Stimulated activated CD8-positive, alpha-beta memory T cell treated with anti-CD3 and anti-CD28 coated beads, Interleukin-7, amount 100 ng/mL, for 4 hours (primary cell): ENCODE measurements around the gene AVPR1B.

Experiments
- DNase-seq, 2 donors: peaks; one replicate each; pipeline ENCODE4 v3.0.0-alpha.2; 2020; ENCODE audit warnings: low read depth in 2 of 2

The AVPR1B gene

DNA sequence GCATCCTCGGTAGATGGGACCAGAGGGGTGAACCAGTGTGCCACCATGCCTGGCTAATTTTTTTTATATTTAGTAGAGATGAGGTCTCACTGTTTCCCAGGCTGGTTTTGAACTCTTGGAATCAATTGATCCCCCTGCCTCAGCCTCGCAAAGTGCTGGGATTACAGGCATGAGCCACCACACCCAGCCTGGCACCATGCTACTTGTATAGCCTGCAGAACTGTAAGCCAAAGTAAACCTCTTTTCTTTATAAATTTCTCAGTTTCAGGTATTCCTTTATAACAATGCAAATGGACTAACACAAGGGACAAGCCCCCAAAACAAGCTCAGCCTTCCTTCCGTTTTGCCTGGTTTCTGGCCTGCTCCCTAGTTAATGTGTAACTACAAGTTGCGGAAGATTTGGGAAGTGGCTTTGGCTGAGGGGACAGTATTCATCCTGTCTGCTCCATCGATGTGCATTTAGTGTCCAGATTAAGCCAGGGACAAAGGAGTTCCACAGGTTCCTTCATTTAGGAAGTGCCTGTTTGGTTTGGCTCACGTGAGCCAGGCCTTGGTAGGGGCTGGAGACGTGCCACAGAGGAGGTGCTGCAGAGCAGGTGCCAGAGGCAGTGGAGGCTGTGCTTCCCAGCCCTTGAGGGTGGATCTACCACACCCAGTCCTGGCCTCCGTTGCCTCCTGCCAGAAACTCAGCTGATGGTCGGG is 4.4 kb downstream of the AVPR1B start:
- DNase-seq: no peak

- no peak for DNase-seq
These were observed 5.8 kb downstream of the AVPR1B start for GRCh38 chr1:206111271-206111927.

DNA sequence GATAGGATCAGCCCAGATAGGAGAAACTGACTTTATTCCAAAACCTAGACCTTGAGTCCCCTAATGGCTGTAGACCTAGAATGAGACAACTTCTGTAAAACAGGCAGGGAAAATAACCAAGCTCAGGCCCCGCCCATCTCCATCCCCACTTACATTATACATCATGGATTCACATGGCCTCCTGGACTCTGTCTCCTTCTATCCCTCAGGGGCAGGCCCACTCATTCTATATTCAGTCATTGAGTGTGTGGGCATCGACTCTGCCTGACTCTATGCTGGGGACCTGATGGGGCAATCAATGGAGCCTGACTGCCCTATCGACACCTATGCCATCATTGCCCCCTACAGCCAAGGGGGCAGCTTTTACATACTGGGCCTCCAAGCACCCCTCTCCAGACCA is 6.4 kb downstream of the AVPR1B start:
- no peak for DNase-seq

DNA sequence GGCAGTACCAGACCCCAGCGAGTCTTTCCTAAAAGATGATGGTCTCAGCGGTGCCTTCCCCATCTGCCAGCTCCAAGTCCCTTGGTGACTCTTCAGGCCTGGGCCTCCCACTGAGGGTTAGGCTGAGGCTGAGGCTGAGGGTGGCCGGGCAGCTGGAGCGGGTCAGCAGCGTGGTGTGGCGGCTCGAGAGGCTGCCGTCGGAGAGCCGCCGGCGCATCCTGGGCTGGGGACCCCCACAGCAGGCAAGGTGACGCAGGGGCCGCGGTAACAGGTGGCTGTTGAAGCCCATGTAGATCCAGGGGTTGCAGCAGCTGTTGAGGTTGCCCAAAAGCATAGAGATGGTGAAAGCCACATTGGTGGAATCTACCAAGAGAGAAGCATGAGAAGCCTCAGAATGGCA is 7.0 kb downstream of the AVPR1B start:
- DNase-seq: no peak

DNA sequence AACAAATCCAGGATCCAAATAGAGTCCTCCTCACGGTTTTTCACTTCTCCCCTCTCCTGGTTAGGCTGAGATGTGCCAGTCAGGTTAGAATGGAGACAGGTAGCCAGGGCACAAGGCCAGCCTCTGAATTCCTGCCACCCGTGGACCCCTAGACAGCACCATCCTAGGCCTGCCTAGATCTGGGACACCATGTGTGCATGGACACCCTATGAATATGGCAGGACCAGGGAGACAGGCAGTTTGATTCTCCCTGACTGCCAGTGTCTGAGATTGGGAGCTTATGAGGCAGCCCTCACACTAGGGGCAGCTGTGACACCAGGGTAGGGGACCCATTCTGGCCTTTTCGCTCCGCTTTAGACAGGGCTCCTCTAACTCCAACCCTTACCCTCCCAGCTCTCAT is 7.5 kb downstream of the AVPR1B start:
- no peak for DNase-seq

- DNase-seq: no peak
These were observed 8.6 kb downstream of the AVPR1B start for GRCh38 chr1:206108635-206109034.

- no peak for DNase-seq
These were observed 10.0 kb downstream of the AVPR1B start for GRCh38 chr1:206107168-206107544.

- peak; percentile 53 to 54 for DNase-seq
These were observed 10.6 kb downstream of the AVPR1B start for GRCh38 chr1:206106328-206107167.

GRCh38 chr1:206105464-206105995 is 11.7 kb downstream of the AVPR1B start:
- no peak for DNase-seq

DNA sequence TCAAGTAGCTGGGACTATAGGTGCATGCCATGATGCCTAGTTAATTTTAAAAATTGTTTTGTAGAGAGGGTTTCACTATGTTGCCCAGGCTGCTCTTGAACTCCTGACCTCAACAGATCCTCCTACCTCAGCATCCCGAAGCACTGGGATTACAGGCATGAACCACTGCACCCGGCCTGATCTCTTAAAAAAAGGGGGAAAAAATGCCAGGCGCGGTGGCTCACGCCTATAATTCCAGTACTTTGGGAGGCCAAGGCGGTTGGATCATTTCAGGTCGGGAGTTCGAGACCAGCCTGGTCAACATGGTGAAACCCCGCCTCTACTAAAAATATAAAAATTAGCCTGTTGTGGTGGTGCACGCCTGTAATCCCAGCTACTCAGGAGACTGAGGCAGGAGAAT is 13.2 kb downstream of the AVPR1B start:
- DNase-seq: no peak

- DNase-seq: no peak
These were observed 14.8 kb downstream of the AVPR1B start for GRCh38 chr1:206102292-206102936.

DNA sequence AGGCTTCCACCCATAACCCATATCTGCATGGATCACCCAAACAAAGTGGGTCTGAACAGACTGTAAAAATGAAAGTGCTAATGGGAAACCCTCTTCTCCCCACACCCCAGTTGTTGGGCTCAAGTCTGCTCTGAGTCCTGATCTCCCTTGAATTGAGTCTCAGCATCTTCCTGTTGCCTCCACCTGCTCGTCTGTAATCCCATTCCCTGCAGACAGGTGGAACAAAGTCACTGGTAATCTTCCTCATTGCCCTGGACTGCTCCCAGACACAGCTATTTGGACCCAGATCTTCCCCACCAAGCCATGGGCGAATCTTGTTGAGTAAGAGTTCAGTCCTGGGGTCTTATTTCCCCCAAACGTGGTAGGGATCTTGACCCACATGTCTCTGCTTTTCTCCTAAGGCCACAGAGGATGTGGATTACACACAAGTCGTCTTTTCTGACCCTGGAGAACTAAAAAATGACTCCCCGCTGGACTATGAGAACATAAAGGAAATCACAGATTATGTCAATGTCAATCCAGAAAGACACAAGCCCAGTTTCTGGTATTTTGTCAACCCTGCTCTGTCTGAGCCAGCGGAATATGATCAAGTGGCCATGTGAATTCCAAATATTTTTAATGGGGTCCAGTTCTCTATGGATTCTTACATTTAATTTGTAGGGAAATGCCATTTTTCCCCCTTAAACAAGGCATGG is 15.7 kb downstream of the AVPR1B start:
- no peak for DNase-seq

GRCh38 chr1:206100226-206100815 is 16.9 kb downstream of the AVPR1B start:
- DNase-seq: no peak

DNA sequence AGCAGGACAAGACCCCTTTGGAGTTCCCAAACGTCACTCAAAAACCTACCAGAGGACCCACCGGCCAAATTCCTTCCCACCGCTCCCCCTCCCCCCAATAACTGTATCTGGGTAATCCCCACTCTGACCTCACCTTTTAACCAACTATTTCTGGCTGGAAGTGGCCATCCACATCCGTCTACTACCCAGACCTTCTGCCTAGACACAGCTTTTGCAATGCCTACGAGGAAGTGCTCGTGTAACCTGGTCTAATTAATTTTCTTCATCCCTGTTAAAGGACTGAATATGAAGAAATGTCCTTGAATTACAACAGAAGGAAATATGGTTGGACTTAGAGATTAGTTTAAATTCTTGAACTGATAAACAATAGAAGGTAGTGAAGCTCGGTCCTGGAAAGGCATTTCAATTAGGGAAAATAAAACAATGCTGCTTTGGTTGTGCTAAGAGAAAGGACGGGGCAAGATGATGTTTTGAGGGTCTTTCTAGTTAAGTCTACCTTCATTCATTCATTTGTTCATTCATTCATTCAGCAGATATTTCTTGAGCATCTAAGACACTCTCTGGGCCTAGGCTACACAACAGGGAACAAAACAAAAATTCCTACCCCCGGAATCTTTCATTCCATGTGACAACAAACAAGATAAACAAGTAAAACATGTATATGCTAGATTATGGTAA is 18.8 kb downstream of the AVPR1B start:
- DNase-seq: no peak

DNA sequence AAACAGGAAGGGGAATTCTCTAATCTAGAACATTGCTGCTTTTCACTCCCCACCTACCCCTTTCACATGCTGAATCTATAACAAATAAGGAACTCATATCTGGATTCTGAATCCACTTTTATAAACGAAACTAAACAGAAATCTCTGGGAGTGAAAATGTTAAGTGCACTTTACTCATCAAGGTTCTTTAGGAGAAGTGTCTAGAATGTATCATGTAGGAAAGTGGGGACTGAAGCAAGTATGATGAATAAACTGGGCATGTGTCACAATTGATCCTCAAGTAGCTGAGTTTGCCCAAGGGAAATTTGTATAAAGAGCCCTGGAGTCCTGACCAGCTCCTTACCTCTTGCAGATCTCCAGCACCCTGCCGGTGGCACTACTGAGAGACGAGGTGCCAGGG is 19.8 kb downstream of the AVPR1B start:
- no peak for DNase-seq

DNA sequence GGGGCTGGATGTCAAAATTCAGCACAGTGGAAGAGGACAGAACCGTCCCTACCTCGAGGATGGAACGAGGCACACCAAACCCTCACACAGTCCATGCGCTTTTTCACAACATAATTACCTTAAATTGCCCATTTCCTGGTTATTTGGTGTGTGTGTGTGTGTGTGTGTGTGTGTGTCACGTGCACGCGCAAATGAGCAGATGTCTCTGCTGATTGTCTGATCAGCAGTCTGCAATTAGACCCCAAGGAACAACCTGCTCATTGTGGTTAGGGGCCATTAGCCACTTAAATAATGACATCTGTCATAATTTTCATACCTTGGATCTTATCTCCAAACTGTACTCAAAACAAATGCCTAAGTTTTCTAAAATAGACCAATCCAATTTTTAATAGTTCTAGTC is 23.2 kb downstream of the AVPR1B start:
- DNase-seq: no peak

DNA sequence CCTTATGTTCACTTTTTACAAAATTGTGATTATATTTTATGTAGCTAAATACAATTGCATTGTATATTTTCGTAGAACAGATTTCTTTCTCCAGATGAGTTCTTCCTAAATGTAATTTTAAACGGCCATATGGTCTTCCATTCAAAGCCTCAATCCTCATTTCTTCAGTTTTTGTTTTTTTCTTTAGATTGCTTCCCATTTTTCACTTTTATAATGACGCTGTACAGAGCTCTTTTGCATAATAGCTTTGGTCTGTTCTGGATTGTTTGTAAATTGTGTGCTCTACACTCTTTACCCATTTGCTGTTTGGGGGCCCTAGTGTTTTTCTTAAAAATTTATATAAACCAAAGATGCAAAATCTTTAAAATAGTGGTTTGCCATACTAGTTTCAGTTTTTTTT is 27.8 kb downstream of the AVPR1B start:
- DNase-seq: no peak

DNA sequence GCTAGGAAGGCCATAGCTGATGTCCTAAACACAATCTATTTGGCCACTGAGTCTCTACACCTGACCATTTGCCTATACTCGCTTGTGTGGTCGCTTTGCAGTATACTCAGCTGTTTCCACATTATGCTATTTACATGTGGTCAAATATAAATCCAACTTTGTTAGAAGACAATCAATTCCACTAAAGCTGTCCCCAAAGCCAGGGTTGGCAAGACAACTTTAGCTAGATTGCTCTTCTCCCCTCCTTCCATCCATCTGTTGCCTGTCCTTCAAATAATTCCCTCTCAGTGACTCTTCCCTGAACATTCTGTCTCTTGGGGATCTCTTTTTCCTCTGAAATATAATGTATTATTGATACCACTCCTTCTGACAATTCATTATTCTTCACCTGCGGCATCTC is 30.1 kb downstream of the AVPR1B start:
- DNase-seq: no peak

DNA sequence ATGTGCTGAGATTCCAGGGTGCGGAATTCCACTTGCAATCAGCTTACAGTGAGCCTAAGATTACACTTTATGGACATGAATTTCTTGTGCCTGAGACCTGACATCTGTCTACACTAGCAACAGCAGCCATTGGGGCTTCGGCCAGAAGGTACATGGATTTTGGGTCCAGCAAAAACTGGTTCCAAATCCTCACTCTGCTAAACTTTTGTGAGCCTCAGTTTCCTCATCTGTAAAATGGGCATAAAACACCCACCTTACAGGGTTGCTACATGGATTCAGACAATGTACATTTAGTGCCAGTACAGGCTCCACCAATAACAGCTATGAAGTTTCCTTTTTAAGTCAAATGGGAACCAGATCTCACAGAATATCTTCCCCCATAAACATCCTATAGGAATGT is 33.4 kb downstream of the AVPR1B start:
- DNase-seq: no peak
